ENCODE measurements around the gene HOXB8.

Gene HOXB8

DNA sequence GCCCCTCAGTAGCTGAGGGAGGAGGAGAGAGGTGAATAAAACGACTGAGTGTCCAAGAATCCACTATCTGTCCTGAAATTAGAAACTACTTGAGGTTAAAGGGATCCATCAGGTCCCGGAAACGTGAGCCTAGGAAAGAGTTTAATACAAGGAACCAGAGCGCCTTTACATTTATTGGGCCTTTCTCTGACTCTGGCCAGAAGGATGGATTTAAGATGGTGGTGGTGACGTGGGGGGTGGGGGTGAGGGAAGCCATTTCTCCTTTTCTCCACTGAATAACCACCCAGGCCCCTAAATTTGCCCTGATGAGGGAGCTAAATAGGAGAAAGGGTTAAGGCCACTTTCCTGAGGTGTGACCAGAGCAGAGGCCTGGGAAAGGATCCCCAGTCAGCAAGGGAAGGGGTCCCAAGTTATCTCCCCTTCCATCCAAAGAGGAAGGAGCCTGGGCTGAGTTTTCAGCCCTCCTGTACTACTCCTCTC, 12.1 kb upstream of the HOXB8 start:
- no peak overlapping the region for H3K4me3 ChIP-seq (ENCODE audit: control insufficient read depth, low read depth, low read length)
- no peak for TF ChIP-seq CTCF (conservative IDR thresholded peaks at IDR 0.05; ENCODE audit: control insufficient read depth, insufficient read depth, low read depth, low read length)
- no peak for DNase-seq (ENCODE audit: low read depth)

DNA sequence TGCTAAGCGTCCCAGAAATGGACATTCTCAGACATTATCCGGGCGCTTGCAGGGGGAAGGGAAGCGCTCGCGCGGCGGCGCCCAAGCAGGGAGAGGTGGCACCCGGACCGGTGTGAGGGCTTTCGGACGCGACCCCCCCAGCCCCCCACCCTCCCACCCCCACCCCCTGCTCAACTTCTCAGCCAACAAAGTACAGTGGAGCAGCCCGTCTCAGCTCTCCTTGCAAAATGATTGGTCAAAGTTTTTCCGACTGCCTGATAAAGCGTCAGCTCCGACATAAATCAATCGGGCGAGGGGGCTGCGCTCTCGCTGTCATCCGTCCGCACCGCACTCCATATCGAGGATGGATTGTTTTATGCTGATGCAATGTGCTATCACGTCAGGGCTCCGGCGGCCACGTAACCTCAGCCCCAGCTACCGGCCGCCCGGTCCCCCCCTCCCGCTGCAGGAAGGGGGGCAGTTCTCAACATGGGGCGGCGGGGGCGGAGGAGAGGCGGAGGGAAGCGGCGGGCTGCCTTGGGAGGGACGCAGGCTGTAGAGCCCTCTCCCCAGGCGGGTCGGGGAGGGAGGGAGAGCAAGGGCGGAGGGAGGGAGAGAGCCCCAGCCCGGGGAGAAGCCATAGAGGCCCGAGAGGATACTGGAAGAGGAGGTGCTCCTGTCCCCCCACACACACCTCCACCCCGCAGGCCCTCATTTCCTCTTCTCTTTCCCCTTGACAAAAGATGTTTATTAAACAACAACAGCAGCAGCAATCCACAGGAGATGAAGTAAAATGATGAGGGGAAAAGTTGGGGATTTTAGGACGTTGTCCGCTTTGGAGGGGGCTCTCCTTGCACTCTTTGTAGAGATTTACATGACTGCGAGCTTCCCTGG, 11.4 kb upstream of the HOXB8 start, which contains the start of gene HOXB9:
HOXB9 (minus strand) TSS at position 114 of the 873 bp plus-strand sequence; CDS start at position 25, 89 bp downstream.
- TF ChIP-seq CTCF (conservative IDR thresholded peaks at IDR 0.05; ENCODE audit: control insufficient read depth, insufficient read depth, low read depth, low read length) = no peak
- H3K4me3 ChIP-seq (ENCODE audit: control insufficient read depth, low read depth, low read length) = peak within 1 kb of the TSS; percentile 17
- DNase-seq (ENCODE audit: low read depth) = peak; percentile 54

- peak overlapping the region; percentile 17 for H3K4me3 ChIP-seq (ENCODE audit: control insufficient read depth, low read depth, low read length)
- TF ChIP-seq CTCF (conservative IDR thresholded peaks at IDR 0.05; ENCODE audit: control insufficient read depth, insufficient read depth, low read depth, low read length) = no peak
- no peak for DNase-seq (ENCODE audit: low read depth)
These were observed 10.6 kb upstream of the HOXB8 start for GRCh38 chr17:48625495-48626244.

DNA sequence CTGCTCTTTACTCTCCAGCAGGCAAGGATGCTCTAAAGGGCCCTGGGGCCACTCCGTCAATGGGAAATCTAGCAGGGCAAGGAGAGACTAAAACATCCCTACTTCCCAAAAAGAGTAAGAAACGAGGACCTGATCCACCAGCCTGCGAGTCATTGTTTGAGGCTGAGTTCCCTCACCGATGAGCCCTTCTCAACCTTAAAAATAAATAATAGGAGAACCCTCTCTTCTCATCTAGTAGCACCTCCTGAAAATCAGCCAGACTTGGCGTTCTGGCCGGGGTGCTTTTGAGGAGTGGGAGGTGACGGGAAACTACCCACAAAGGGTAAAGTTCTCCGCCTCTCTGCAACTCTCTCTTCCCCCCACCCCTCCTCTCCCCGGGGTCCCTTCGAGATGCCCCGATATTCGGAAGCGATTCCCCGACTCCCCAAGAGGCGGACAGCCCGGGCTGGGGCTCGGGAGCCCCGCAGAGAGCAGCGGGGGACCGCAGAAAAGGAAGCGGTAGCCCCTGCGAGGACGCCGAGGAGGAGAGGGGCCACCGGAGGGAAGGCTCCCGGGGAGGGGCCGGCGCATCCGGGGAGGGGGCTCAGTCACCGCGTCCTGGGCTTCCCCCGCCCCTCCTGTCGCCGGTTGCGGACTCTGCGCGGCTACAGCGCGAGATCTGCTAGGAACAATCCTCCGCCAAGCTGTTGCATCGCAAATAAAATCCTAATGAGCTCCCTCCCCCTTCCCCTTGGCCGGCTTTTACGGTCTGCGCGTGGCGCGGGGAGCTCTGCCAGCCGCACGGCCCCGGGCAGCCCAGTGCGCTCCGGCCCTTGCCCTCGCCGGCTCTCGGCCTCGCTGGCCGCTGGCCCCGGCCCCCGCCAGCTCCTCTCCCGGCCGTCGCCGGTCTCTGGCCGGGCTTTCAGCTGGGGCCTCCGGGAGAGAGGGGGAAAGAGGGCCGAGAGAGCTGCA, 9.7 kb upstream of the HOXB8 start:
- TF ChIP-seq CTCF (conservative IDR thresholded peaks at IDR 0.05; ENCODE audit: control insufficient read depth, insufficient read depth, low read depth, low read length) = no peak
- no peak for DNase-seq (ENCODE audit: low read depth)
- peak overlapping the region; percentile 17 for H3K4me3 ChIP-seq (ENCODE audit: control insufficient read depth, low read depth, low read length)

- no peak for DNase-seq (ENCODE audit: low read depth)
- no peak for TF ChIP-seq CTCF (conservative IDR thresholded peaks at IDR 0.05; ENCODE audit: control insufficient read depth, insufficient read depth, low read depth, low read length)
- no peak overlapping the region for H3K4me3 ChIP-seq (ENCODE audit: control insufficient read depth, low read depth, low read length)
These were observed 9.0 kb upstream of the HOXB8 start for GRCh38 chr17:48624118-48624517.

- H3K4me3 ChIP-seq (ENCODE audit: control insufficient read depth, low read depth, low read length) = no peak overlapping the region
- DNase-seq (ENCODE audit: low read depth) = no peak
- no peak for TF ChIP-seq CTCF (conservative IDR thresholded peaks at IDR 0.05; ENCODE audit: control insufficient read depth, insufficient read depth, low read depth, low read length)
These were observed 8.5 kb upstream of the HOXB8 start for GRCh38 chr17:48623583-48623982.

Data from fibroblast of mammary gland (primary cell).